ENCODE data around the gene OR51L1. TPM values are rescaled to one million over a fixed set of nuclear protein-coding genes. Genes with fewer than 3 reads are reported as not detected.

The OR51L1 gene
- total and polyA plus RNA-seq, 2 experiments from 2014 or later = not detected

GRCh38 chr11:4962816-4963215 is 31.8 kb upstream of the OR51L1 start:
- H3K36me3 Mint-ChIP-seq (ENCODE audit: low read depth) = no peaks in the 10 kb centered on the region

More at GRCh38 chr11:4962816-4963215, 31.8 kb upstream of the OR51L1 start:
- Mint-ChIP-seq H3K27me3 (ENCODE audit: insufficient read depth, low read depth, poor library complexity) (no peaks in the 10 kb centered on the region), H3K27ac (no peak overlapping the region), H3K4me3 (no peak overlapping the region), H3K4me1 (peaks cover 4% of the 10 kb centered on the region; the same call in 1 of the 3 replicates), H3K9me3 (no peaks in the 10 kb centered on the region)
- ATAC-seq (no peak), DNase-seq (ENCODE audit: low spot score) (no peak)
- Histone ChIP-seq H3F3A (replicated peaks; ENCODE audit: low read depth) (no peaks in the 10 kb centered on the region), H2AFZ (no peak overlapping the region), H3K27me3 (ENCODE audit: insufficient read depth) (no peaks in the 10 kb centered on the region), H3K4me3 (no peak overlapping the region), H3K9me2 (ENCODE audit: insufficient read depth) (no peaks in the 10 kb centered on the region), H3K79me2 (replicated peaks; ENCODE audit: insufficient read depth) (no peaks in the 10 kb centered on the region), H3K4me1 (ENCODE audit: insufficient read depth) (no peaks in the 10 kb centered on the region), H3K4me2 (no peak overlapping the region), H3K36me3 (ENCODE audit: insufficient read depth) (no peaks in the 10 kb centered on the region), H3K27ac (ENCODE audit: low read depth) (no peak overlapping the region), H4K20me1 (replicated peaks; ENCODE audit: insufficient read depth) (no peaks in the 10 kb centered on the region)
- TF ChIP-seq ETS1 (IDR thresholded peaks at IDR 0.05) (no peak), ZNF331 (CRISPR knock-in tag; IDR thresholded peaks at IDR 0.05; ENCODE audit: low read depth) (no peak), JUNB (IDR thresholded peaks at IDR 0.05; ENCODE audit: unreplicated experiment) (no peak), NANOG (IDR thresholded peaks at IDR 0.05; ENCODE audit: borderline replicate concordance) (no peak), POLR2AphosphoS5 (IDR thresholded peaks at IDR 0.05; ENCODE audit: low read depth) (no peak), EZH2 (IDR thresholded peaks at IDR 0.05; ENCODE audit: low read depth, unreplicated experiment) (no peak), CTCF (conservative IDR thresholded peaks at IDR 0.05; ENCODE audit: low read depth in 2 of 2) (no peak), ZNF462 (CRISPR knock-in tag; IDR thresholded peaks at IDR 0.05) (no peak), CREB1 (CRISPR knock-in tag; IDR thresholded peaks at IDR 0.05; ENCODE audit: low read depth) (no peak), REST (IDR thresholded peaks at IDR 0.05; ENCODE audit: unreplicated experiment) (no peak), STAT1 (IDR thresholded peaks at IDR 0.05; ENCODE audit: unreplicated experiment) (no peak), EZH2phosphoT487 (IDR thresholded peaks at IDR 0.05; ENCODE audit: unreplicated experiment) (no peak), ZNF114 (CRISPR knock-in tag; IDR thresholded peaks at IDR 0.05) (no peak)

All from GM23338 (cell line).